ENCODE measurements around the gene TMEM151A.

The TMEM151A gene

DNA sequence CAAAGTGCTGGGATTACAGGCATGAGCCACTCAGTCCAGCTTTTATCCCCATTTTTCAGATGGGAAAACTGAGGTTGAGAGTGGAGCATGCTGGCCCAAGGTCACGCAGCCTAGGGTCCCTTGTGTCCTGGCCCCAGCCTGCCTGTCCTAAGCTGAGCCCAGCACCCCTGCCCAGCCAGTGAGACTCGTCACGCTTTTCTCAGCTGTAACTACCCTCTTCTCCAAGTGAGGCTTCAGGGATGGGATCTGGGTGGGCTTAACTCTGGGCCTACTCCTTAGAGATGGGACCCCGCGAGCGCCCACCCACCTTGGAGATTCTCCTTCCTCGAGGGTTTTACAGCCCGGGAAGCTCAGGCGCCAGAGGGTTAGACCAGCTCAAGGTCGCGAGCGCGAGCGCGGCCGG is 390 bp upstream of the TMEM151A start:
- no peak overlapping the region for H3K4me3 ChIP-seq (ENCODE audit: low read depth, low read length)
- TF ChIP-seq, protein P1, sequence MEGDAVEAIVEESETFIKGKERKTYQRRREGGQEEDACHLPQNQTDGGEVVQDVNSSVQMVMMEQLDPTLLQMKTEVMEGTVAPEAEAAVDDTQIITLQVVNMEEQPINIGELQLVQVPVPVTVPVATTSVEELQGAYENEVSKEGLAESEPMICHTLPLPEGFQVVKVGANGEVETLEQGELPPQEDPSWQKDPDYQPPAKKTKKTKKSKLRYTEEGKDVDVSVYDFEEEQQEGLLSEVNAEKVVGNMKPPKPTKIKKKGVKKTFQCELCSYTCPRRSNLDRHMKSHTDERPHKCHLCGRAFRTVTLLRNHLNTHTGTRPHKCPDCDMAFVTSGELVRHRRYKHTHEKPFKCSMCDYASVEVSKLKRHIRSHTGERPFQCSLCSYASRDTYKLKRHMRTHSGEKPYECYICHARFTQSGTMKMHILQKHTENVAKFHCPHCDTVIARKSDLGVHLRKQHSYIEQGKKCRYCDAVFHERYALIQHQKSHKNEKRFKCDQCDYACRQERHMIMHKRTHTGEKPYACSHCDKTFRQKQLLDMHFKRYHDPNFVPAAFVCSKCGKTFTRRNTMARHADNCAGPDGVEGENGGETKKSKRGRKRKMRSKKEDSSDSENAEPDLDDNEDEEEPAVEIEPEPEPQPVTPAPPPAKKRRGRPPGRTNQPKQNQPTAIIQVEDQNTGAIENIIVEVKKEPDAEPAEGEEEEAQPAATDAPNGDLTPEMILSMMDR (IDR thresholded peaks at IDR 0.05; ENCODE audit: low read depth, low read length, missing control alignments): no peak
- in situ Hi-C loops (cut with HindIII; ENCODE audit: low sequenced_read_pairs): no loop called here
- no peak for DNase-seq (ENCODE audit: low read depth)

DNA sequence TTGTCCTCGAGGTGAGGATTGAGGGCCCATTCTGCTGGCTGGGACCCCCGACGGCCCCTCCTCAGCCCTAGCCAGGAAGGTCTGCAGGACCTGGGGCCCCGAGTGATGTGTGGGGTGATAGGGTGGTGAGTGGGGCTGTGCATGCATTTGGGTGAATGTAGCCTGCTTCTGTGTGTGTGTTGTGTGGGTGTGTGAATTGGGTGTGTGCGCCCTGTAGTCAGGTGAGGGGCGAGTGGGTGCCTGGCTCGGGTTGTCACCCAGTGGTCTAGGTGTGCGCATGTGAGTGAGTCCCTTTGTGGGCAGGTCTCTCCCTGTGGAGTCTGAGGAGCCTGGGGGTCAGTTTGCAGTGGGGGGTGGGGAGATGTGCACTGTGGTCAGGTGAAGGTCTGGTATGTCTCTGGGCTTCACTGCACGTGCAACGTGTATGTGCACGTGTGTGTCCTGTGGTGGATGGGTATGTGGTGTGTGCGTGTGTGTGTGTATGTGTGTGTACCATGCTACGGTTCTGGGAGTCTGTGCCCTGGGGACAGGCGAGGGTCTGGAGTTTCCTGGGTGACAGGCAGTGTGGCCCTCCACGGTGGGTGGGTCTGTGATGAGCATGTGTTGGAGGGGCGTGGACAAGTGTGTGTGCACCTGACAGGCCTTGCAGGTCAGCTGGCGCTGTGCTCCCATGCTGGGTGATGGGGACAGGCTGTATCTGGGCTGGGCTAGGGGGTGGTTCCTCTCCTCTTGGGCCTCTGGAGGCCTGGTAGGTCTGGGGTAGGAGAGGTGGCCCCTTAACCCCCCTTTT is 1.0 kb downstream of the TMEM151A start:
- no peak for DNase-seq (ENCODE audit: low read depth)
- TF ChIP-seq, protein P1 (IDR thresholded peaks at IDR 0.05; ENCODE audit: low read depth, low read length, missing control alignments): no peak
- H3K4me3 ChIP-seq (ENCODE audit: low read depth, low read length): no peak overlapping the region
- in situ Hi-C loops (cut with HindIII; ENCODE audit: low sequenced_read_pairs): no loop called here

DNA sequence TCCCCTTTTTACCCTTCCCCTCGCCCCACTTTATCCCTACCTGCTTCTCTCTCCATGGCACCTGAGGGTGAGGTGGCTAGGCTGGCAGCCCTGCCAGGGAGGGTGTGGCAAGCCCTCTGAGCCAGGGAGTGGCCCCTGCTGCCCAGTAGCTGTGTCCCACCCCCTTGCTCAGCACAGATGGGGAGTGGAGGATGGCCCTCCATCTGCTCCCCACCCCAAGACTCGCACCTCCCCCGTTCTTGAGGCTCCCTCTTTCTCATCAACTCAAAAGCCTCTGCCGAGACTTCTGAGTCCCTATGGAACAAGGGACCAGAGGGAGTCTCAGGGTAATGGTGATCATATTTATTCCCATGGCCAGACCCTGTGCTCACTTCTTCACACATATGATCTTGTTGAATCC is 1.7 kb downstream of the TMEM151A start:
- DNase-seq (ENCODE audit: low read depth): no peak
- no peak overlapping the region for H3K4me3 ChIP-seq (ENCODE audit: low read depth, low read length)
- TF ChIP-seq, protein P1 (IDR thresholded peaks at IDR 0.05; ENCODE audit: low read depth, low read length, missing control alignments): no peak
- in situ Hi-C loops (cut with HindIII; ENCODE audit: low sequenced_read_pairs): no loop called here

DNA sequence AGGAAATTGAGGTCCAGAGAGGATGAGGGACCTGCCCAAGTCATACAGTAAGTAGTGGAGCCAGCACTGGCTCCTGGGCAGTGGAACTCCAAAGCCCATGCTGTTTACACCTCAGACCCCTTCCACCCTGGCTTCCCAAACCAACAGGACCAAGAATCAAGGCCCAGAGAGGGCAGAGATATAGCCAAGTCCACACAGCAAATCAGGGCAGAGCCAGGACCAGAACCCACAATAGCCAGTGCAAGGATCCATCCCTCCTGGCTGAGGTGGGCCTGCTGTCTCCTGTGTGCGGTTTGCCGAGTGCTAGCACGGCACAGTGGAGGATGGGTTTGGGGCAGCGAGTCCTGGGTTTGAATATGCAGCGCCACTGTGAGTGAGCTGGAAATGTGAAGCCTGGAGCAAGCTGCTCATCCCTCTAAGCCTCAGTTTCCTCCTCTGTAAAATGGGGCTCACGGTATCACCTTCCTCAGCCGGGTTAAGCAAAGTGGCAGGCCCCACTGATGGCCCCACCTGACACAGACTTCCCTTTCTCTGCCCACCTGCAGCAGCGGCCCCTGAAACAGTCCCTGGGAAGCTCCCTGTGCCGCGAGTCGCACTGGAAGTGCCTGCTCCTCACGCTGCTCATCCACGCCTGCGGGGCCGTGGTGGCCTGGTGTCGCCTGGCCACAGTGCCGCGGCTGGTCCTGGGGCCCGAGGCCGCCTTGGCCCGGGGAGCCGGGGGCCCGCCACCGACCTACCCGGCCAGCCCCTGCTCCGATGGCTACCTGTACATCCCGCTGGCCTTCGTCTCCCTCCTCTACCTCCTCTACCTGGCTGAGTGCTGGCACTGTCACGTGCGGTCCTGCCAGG is 2.3 kb downstream of the TMEM151A start:
- TF ChIP-seq, protein P1 (IDR thresholded peaks at IDR 0.05; ENCODE audit: low read depth, low read length, missing control alignments): no peak
- no peak for DNase-seq (ENCODE audit: low read depth)
- H3K4me3 ChIP-seq (ENCODE audit: low read depth, low read length): no peak overlapping the region
- in situ Hi-C loops (cut with HindIII; ENCODE audit: low sequenced_read_pairs): no loop called here

DNA sequence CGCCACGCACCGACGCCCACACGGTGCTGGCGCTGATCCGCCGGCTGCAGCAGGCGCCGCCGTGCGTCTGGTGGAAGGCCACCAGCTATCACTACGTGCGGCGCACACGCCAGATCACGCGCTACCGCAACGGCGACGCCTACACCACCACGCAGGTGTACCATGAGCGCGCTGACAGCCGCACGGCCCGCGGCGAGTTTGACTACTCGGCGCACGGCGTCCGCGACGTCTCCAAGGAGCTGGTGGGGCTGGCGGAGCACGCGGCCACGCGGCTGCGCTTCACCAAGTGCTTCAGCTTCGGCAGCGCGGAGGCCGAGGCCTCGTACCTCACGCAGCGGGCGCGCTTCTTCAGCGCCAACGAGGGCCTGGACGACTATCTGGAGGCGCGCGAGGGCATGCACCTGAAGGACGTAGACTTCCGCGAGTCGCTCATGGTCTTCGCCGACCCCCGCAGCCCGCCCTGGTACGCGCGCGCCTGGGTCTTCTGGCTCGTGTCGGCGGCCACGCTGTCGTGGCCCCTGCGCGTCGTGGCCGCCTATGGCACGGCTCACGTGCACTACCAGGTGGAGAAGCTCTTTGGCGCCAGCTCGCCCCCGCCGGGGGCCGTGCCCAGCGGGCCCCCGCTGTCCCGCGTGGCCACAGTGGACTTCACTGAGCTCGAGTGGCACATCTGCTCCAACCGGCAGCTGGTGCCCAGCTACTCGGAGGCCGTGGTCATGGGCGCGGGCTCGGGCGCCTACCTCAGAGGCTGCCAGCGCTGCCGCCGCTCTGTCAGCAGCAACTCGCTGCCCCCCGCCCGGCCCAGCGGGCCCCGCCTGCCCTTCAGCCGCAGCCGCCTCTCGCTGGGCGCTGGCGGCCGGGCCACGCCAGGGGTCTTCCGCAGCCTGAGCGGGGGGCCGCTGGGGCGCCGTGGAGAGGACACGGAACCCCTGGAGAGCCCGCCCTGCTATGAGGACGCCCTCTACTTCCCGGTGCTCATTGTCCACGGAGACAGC is 3.2 kb downstream of the TMEM151A start:
- H3K4me3 ChIP-seq (ENCODE audit: low read depth, low read length): no peak overlapping the region
- DNase-seq (ENCODE audit: low read depth): no peak
- TF ChIP-seq, protein P1 (IDR thresholded peaks at IDR 0.05; ENCODE audit: low read depth, low read length, missing control alignments): no peak
- in situ Hi-C loops (cut with HindIII; ENCODE audit: low sequenced_read_pairs): no loop called here

- TF ChIP-seq, protein P1 (IDR thresholded peaks at IDR 0.05; ENCODE audit: low read depth, low read length, missing control alignments): no peak
- no peak overlapping the region for H3K4me3 ChIP-seq (ENCODE audit: low read depth, low read length)
- no peak for DNase-seq (ENCODE audit: low read depth)
- in situ Hi-C loops (cut with HindIII; ENCODE audit: low sequenced_read_pairs): no loop called here
Measured at GRCh38 chr11:66297610-66298009, 5.9 kb downstream of the TMEM151A start.

Data from astrocyte of the cerebellum (primary cell).